Hepatic stellate cell (primary cell): ENCODE data around the gene SEZ6.

Experiments used
- DNase-seq: peaks from one replicate; pipeline ENCODE4 v3.0.0; 2011; ENCODE audit warnings: low spot score

SEZ6 gene

DNA sequence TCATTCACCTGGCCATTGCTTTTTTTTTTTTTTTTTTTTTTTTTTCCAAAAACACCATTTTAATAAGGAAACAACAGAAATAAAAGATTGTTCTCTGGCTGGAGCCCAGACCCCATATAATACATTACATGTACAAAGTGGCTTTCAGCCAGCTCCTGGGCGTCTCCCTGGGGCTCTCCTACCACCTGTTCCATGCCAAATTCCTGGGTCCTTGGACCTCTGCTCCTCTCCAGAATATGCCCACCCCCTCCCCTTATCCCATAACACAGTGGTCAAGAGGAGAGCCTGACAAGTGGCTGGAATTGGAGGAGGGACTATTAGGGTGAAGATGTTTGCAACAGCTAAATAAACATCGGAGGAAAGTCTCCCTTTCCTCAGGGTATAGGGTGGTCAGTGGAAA lies 50.9 kb downstream of the SEZ6 start:
- DNase-seq: no peak

DNA sequence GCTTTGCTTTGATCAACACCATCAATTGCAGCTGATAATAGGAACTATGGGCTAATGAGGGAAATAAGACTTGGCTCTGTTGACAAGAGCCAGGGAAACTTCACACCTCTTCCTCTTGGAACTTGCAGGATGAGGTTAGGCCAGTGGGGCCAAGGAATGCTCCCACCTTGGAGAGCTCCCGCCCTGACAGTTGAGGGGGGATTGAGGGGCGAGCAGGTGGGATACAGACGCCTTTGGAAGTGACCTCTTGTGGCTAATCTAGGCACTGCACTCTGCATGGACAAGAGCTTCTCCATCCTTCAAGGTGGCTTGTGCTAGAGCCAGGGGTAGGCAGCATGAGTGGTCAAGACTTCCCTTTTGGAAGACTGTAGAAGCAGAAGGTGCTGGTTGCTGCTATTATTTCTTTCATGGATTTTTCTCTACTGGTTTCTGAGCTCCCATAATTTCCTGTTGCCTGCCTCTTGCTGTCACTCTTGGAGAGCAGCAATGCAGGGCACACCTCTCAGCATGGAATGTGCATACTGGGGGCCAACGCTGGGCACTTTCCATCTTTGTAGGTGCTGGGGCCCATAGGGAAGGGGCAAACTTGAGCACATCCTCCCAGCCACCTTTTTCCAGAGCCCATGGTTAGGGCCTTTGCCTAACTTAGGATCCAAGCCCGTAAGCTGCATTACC lies 52.3 kb downstream of the SEZ6 start:
- DNase-seq: peak; percentile 34

DNA sequence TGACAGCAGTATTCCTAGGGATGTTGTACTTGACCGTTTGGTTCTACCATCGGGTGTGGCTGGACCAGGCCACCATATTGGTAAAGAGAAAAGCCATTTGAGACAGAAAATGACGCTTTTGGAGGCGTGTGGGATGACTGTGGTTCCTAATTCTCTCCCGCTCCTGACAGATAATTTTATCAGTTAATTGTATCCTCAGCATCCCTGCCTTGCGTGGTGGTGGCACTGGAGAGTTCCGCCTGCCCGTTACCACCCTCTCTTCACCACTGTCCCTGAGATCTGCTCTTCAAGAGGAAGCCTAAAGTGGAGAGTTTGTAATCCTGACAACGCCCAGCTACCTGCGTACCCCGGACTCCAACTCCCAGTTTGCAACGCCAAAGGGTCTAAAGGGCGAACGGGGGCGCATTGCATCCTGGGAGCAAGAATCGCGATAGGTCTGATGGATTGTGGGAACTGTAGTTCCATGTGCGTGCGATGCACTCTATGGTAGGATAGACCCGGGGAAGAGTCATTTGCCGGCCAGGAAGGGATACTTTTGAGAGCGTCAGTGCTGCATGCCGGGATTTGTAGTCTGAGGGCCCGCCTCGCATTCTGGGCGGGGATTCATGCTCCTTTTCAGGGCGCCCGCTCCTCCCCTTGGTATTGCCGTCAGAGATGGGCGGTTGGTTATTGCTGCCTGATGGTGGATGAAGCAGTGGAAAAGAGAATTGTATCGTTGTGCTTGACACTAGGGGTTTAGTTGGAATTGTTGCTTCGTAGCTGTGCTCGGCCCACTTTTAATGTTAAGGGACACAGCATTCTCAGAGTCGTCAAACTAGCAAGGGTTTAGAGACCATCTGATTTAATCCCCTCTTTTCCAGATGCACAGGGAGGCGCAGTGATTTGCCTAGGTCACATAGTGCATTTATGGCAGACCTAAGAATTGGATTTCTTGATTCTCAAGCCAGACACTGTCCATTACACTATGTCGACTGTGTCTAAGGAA lies 53.5 kb downstream of the SEZ6 start:
- peak; percentile 97 for DNase-seq

DNA sequence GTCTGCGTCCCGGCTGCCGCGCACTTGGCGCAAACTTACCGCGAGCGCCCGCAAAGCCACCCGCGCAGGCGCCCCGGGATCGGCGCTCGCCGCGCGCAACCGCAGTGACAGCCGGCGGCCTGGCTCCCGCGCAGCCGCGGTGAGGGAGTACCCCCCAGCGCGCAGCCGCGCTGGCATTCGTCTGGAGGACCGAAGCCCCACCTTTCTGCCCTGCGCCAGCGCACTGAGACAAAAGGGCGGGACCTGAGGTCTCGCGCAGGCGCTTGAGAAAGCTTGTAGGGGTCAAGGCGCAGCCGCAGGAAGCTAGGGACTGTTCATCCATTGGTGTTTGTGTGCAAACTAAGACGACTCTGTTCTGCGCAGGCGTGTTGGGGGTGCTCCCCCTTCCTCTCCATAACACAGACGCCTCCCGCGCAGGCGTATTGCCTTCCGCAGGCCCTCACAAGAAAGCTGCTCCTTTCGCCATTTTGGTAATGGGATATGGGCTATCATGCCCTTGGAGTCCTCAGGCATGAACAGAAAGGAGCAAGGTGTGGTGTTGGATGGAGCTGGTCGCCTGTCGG lies 54.3 kb downstream of the SEZ6 start, which contains the start of gene PHF12:
Gene PHF12 (minus strand): TSS at position 91 of the 563 bp plus-strand sequence. CDS start 558 bp downstream, outside the sequence.
- peak; percentile 99 for DNase-seq

DNA sequence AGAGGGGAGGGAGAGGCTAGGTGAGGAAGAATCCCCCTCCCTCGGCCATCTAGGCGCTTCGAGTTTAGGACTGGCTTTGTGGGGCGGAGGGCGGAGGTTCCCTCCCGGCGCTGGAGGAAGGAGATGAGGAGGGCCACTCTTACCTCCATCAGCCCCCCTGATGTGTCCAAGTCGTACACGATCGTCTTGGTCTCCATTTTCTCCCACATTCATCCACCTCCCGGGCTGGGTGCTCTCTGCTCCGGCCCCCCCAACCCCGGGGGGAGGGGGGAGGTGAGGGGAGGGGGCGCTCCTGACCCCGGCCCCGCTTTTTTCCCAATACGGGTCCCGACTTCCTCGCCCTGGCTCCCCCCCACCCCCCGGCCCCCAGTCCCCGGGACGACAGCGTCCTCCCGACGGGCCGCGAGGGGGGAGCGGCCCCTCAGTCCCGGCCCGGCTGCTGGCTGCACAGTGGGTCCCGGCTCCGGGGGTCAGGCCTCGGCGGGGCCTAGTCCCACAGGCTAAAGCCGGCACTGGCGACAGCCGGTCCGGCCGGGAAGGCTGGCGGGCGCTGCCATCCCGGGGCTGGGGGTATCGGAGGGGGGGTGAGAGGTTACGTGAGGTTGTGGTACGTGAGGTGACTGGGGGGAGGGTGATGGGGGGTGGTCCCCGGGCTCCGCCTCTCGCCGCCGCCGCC lies 54.9 kb downstream of the SEZ6 start:
- DNase-seq: peak; percentile 38

DNA sequence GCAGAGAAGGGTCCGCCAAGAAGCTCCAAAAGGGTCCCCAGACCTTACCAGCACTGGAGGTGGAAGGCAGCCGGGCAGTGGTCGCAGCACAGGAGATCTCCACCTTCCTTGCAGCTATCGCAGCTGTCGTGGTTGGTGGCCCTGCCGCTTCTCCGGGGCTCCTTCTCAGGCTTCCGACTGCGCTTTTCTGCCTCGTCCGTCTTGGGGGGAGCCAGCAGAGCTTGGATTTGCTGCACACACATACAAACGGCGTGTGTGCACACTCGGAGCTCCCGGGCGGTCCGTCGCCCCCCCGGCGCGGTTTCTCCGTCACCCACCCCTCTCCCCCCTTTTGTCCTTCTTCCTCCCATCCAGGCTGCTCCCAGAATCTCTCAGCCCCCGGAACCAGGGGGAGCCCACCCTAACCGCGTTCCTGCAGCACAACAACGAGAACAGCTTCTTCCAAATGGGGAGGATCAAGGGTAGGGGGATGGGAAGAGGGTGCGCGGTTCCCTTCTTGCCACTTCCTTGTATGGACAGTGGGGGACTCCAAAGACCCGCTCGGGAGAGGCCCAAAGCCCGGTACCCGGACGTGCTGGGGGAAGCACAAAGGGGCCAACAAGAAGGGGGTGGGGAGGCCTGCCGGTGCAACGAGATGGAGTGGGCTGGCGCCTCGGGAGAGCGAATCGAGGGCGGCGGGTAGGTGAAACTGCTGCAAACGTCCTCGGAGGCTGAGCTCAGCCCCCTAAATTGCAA lies 55.6 kb downstream of the SEZ6 start:
- DNase-seq: no peak

DNA sequence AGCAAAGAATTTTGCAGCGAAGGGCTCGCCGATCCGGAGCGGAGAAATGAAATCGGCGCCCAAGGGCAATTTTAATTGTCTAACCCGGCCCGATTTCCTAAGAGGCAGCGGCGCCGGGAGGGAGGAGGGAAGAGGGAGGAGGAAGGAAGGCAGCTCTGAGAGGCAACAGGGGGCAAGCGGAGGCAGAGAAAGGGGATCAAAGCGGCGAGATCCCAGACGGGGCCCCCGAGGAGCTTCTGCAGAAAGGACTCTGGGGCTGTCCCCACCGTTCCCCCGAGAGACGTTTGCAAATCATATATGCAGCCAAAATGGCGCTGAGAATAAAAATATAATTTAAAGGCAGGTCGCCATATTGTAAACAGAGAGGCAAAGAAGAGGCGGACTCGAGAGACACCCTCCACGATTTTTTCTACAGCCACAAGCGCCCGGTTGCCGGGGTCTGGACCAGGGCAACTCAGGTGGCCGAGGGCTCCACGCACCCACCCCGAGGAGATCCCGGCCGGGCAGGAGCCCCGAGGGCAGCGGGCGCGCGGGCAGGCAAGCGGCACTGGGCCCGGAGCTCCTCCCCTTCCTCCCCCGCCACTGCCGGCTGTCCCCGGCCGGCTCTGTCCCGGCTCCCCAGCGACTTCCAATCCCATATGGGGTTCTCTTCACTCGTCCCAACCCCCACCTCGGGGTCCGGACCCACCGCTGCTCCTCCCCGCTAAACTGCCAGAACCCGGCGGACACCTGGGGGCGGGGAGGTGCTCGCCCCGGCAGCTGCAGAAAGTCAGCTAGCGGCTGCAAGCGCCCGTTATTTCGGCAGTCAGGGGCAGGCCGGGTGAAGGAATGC lies 56.4 kb downstream of the SEZ6 start:
- peak; percentile 50 for DNase-seq

DNA sequence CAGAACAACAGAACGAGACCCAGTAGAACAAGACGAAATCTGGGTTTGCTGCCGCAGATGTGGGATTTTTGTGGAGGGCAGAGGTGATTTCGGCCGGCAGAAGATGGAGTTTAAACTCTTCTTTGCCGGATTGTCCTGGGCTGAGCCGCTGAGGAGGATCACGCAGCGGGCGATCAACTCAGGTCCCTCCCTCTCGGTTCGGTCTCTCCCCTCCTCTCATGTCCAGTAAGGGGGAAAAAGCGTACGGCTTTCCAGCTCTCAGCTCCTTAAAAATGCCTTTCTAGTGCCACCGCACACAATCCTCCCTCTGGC lies 57.0 kb downstream of the SEZ6 start:
- DNase-seq: no peak

DNA sequence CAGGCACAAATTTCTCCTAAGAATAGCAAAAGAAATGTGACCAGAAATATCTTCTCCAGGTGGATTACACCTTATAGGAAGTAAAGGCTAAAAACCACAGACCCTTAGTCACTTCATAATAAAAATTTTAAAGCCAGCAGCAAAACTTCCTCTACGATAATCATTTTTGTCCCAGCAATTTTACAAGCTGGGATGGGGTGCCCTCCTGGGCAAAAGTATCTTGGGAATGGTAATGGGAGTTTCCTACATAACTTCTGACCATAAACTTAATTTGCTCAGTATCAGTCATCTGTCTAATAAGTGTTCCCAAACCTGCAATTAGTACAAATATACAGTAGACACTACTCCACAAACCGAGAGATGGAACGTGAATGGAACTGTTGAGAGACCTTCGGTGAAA lies 57.5 kb downstream of the SEZ6 start:
- no peak for DNase-seq

DNA sequence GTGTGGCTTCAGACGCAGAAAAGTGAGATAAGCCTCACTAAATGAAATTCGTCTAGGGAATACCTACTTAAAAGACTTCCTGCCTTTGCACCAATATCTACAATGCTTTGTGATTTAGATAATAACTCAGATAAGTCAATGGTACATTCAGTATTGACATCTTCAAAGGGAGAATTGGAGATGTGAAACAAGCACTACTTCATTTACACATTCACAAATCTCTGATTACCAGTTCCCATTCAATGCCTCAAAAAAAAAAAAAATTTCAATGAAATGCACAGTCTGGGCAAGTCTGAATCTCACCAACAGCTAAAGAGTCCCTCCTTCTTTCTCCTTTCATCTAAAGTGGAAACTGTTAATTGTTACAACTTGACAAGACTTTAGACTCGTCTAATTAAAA lies 58.2 kb downstream of the SEZ6 start:
- no peak for DNase-seq

DNA sequence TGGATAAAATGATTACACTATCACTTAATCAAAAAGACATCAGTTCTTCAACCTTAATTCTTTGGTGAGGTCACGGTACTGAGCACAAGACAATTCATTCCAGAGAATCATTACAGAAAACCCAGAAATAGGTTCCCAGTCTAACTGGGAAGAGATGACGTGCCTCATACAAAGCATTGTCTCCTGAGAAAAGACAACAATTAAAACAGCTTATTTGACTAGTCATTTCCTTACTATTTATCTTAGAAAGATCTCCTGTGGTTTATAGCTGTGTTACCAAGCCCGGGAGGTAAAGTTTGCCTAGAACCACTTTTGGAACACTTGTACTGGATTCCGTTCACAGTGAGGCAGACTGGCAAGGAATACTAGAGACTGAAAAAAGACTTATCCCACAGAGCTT lies 59.6 kb downstream of the SEZ6 start:
- no peak for DNase-seq

DNA sequence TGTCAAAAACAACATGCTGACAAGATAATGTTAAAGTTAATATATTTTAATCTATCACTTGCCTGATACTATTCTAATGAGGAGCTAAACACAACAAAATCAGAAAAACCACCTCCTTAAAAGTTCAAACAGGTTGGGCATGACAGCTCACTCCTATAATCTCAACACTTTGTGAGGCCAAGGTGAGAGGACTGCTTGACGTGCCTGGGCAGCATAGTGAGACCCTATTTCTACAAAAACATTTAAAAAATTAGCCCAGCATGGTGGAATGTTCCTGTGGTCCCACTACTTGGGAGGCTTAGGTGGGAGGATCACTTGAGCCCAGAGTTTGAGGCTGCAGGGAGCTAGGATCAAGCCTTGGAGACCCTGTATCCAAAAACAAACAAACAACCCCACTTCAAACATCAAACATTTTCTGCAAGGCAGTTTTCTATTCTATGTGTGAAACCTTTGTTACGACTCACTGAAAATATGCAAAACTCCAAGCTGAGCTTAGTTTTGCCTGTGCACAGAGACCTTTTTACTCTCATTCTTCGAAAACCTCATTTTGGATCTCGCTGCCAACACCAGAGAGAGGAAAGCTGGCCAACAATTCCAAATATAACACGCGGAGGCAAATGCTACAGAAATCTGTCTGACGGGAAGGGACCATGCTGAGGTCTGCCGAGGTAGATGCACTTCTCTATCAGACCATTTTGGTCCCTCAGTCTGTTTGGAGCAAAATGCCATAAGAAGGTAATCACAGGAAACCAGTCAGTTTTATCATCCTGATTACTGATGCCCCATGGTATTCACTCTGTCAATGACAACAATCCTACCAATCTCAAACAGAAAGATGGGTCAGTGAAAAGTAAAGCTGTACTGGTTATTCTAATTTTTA lies 60.7 kb downstream of the SEZ6 start:
- no peak for DNase-seq

DNA sequence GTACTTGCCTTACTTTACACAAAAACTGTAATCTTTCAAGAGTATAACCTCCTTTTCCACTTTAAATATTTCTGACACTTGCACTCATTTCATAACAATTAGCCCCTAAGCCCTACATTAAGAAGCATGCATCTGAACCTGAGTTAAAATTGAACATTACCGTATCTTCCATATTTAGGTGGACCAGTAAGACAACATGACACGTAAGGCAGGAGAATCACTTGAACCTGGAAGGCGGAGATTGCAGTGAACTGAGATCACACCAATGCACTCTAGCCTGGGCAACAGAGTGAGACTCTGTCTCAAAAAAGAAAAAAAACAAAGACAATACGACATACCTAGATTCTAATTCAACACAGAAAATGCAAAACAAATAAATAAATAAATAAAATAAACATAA lies 61.5 kb downstream of the SEZ6 start:
- no peak for DNase-seq

DNA sequence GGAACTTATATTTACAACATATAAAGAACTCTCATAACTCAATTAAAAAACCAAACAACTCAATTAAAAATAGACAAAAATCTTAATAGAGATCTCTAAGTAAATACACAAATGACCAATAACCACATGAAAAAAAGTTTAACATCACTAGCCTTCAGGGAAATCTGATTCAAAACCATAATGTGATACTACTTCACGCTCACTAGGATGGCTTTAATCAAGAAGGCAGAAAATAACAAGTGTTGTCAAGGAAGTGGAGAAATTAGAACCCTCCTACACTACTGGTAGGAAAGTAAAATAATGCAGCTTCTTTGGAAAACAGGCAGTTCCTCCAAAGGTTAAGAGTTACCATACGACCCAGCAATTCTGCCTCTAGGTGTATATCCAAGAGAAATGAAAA lies 62.9 kb downstream of the SEZ6 start:
- no peak for DNase-seq

DNA sequence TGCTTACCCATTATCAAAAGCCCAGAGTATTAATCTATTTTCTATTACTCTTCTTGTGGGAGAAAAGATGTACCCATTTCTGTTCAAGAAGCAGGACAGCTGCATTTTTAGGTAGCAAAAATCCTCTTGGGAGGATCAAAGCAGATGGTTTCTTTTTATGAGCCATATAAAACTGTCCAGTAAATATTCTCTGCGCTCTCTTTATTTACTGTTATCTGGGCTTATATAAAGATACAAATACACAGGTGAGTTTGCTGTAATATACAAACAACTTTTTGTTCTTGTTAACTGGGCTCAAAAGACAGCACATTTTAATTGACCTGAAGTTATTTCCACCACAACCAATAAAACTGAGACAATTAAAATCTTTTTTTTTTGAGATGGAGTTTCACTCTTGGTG lies 64.6 kb downstream of the SEZ6 start:
- no peak for DNase-seq

DNA sequence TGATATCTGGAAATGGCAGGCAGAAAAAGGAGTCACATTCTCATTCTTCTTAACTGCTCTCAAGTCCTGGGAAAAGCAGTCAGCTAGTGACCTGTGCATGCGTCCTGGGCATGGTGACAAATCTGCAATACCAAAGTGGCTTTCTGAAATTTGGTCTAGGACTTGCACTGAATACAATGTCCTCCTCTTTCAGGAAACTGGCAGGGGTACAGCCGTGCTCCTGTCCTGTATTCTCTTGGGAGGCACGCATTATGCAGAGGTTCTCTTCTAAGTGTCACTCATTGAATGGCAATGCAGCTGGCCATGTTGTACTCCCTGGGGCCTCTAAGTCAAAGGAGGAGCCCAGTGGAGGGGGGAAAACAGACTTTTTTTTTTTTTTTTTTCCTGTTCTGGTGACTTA lies 65.2 kb downstream of the SEZ6 start:
- DNase-seq: no peak

DNA sequence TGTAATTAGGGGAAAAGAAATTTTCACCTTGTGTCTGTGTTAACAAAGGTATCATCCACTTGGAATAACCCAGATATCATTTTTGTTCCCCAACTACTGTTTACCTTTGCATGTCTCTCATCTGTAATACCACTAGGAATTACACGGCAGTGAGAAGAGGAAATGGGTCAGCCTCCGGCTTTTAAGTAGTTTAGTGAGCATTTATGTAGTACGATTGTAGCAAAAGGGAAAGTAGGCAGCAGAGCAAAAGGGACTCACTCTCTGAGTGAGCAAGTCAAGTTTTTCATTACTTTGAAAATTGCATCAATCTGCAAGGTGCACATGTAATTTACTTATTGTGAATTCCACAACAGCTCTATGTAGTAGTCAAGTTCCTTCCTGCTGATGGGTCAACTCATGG lies 65.7 kb downstream of the SEZ6 start:
- no peak for DNase-seq

DNA sequence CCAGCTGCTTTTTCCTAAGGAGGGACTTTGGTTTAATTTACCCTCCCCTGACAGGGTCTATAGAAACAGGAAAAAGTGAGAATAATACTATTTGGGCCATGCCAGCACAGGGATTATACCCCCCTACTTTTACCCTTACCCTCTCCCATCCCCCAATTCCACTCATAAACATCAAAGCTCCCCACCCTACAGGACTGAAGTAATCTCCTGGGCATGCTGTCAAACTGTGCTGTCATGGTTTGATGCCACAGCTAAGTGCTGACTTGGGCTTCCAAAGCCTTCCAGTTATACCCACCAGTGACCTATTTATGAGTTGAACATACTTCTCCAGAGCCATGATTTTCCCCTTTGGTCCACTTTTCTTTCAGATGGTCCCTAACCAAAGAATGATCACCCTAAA lies 67.3 kb downstream of the SEZ6 start:
- no peak for DNase-seq

DNA sequence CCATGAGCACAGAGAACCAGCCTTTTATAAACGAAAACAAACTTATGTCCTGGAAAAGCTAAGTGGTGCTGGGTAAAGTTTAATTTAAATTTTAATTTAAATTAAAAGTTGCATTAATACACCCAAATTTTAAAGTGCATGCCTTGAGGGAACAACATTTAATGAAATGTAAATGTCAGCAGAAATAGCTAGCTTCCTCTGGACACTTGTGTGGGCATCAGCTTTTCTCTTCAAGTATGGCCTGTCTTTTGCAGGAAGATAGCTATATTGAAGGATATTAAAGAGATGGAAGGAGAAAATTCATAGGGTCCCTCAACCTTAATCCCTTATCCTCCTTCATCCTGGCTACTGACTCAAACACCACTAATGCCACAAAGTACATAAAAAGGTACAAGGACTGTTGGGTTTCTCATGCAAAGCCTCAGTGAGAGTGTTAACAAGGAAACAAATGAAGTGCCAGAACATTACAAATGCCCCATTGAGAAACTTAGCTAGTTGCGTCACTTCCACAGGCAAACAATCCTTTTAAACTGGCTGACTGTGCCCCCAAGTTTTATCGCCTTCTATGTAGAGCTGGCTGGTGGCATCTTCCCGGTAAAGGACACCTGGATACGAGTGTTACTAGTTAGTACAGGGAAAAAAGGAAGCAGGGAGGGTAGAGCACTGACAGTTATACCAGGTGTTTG lies 68.6 kb downstream of the SEZ6 start:
- DNase-seq: no peak
